HEK293 (cell line): Measurements from ENCODE around the gene ANGPTL2.
A peak's percentile ranks its signal among the peaks of the same experiment; 100 is the strongest.

Experiments
- CTCF ChIA-PET: fragments of 350-600 bp; formaldehyde crosslinking; extraction: SDS; loops from one replicate; lab custom pipeline; 2021; ENCODE audit warnings: antibody characterized with exemption; lab: Yijun Ruan, JAX
- POLR2A ChIA-PET: fragments of 300-600 bp; formaldehyde crosslinking; extraction: SDS; loops from one replicate; lab custom pipeline; 2020; ENCODE audit warnings: antibody characterized with exemption, inconsistent platforms; lab: Yijun Ruan, JAX
- H3K27ac ChIP-seq: fragments of 200-500 bp; sonication (Bioruptor generic); 2 replicates; pipeline ENCODE4 v1.5.1; 2014; ENCODE audit warnings: low read depth, low read length, control low read depth, inconsistent platforms; ENCODE audit errors: extremely low read depth
- H3K36me3 ChIP-seq, 2 experiments: fragments of 200-500 bp in 1 of 2; sonication (Bioruptor generic) in 1 of 2; 1 replicate in 1 of 2; 2 replicates in 1 of 2; pipeline ENCODE4 v1.5.1; 2014 to 2017; ENCODE audit warnings: inconsistent platforms in 2 of 2, low read length in 2 of 2; ENCODE audit not compliant: control insufficient read depth in 2 of 2, insufficient read depth in 1 of 2
- H3K4me1 ChIP-seq: fragments of 200-500 bp; sonication (Bioruptor generic); 2 replicates; pipeline ENCODE4 v1.5.1; 2014; ENCODE audit warnings: mild to moderate bottlenecking, low read length, inconsistent platforms; ENCODE audit not compliant: control insufficient read depth, insufficient read depth
- H3K4me3 ChIP-seq: 2 replicates; pipeline ENCODE4 v1.5.1; 2011; ENCODE audit warnings: low read depth, mild to moderate bottlenecking, control low read depth, low read length, moderate library complexity
- H3K9me3 ChIP-seq: fragments of 200-500 bp; sonication (Bioruptor generic); 2 replicates; pipeline ENCODE4 v1.5.1; 2014; ENCODE audit warnings: low read depth, low read length, inconsistent platforms; ENCODE audit not compliant: control insufficient read depth, insufficient read depth
- BCL11B ChIP-seq: fragments of 450-650 bp; formaldehyde crosslinking; IDR thresholded peaks from 2 replicates; pipeline ENCODE4 v1.5.1; 2016; ENCODE audit warnings: low read depth, missing biosample characterization, missing genetic modification characterization
- EGR2 ChIP-seq: fragments of 450-650 bp; formaldehyde crosslinking; IDR thresholded peaks from 2 replicates; pipeline ENCODE4 v1.5.1; 2016; ENCODE audit warnings: low read depth, missing biosample characterization, missing genetic modification characterization
- FEZF1 ChIP-seq: fragments of 450-650 bp; formaldehyde crosslinking; IDR thresholded peaks from 2 replicates; pipeline ENCODE4 v1.5.1; 2016; ENCODE audit warnings: missing biosample characterization, missing genetic modification characterization
- GLI2 ChIP-seq: fragments of 450-650 bp; formaldehyde crosslinking; IDR thresholded peaks from 2 replicates; pipeline ENCODE4; 2017; ENCODE audit warnings: missing biosample characterization, missing genetic modification characterization, low read depth, borderline replicate concordance
- GLIS1 ChIP-seq: fragments of 450-650 bp; formaldehyde crosslinking; IDR thresholded peaks from 2 replicates; pipeline ENCODE4 v1.5.1; 2016; ENCODE audit warnings: missing biosample characterization, missing genetic modification characterization
- RBAK ChIP-seq: fragments of 450-650 bp; formaldehyde crosslinking; IDR thresholded peaks from 2 replicates; pipeline ENCODE4 v1.5.1; 2016; ENCODE audit warnings: missing biosample characterization, missing genetic modification characterization
- REPIN1 ChIP-seq: fragments of 450-650 bp; formaldehyde crosslinking; IDR thresholded peaks from 2 replicates; pipeline ENCODE4 v1.5.1; 2017; ENCODE audit warnings: missing biosample characterization, missing genetic modification characterization, low read depth
- ZIC2 ChIP-seq: fragments of 450-650 bp; formaldehyde crosslinking; IDR thresholded peaks from 2 replicates; pipeline ENCODE4 v1.5.1; 2016; ENCODE audit warnings: missing biosample characterization, missing genetic modification characterization
- ZNF221 ChIP-seq: fragments of 450-650 bp; formaldehyde crosslinking; IDR thresholded peaks from 2 replicates; pipeline ENCODE4 v1.5.1; 2017; ENCODE audit warnings: missing biosample characterization, missing genetic modification characterization, borderline replicate concordance
- ZNF335 ChIP-seq: fragments of 450-650 bp; formaldehyde crosslinking; conservative IDR thresholded peaks from 2 replicates; pipeline ENCODE4 v1.5.1; 2016; ENCODE audit warnings: missing biosample characterization, missing genetic modification characterization
- ZNF341 ChIP-seq: fragments of 450-650 bp; formaldehyde crosslinking; IDR thresholded peaks from 2 replicates; pipeline ENCODE4; 2016; ENCODE audit warnings: low read depth, missing biosample characterization, missing genetic modification characterization
- ZNF394 ChIP-seq: fragments of 450-650 bp; formaldehyde crosslinking; IDR thresholded peaks from 2 replicates; pipeline ENCODE4 v1.5.1; 2016; ENCODE audit warnings: missing biosample characterization, missing genetic modification characterization, mild to moderate bottlenecking, moderate library complexity, borderline replicate concordance
- ZNF561 ChIP-seq: fragments of 450-650 bp; IDR thresholded peaks from 2 replicates; pipeline ENCODE4 v1.5.1; 2018; ENCODE audit warnings: missing biosample characterization, missing genetic modification characterization, borderline replicate concordance
- ZNF664 ChIP-seq: fragments of 450-650 bp; formaldehyde crosslinking; IDR thresholded peaks from 2 replicates; pipeline ENCODE4 v1.5.1; 2016; ENCODE audit warnings: missing biosample characterization, missing genetic modification characterization
- ZNF785 ChIP-seq: fragments of 450-650 bp; formaldehyde crosslinking; IDR thresholded peaks from 2 replicates; pipeline ENCODE4 v1.5.1; 2016; ENCODE audit warnings: missing biosample characterization, missing genetic modification characterization
- ZSCAN18 ChIP-seq: fragments of 450-650 bp; formaldehyde crosslinking; IDR thresholded peaks from 2 replicates; pipeline ENCODE4 v1.5.1; 2016; ENCODE audit warnings: missing biosample characterization, missing genetic modification characterization
- TF ChIP-seq, protein P1 (sequence below): fragments of 450-650 bp; formaldehyde crosslinking; IDR thresholded peaks from 2 replicates; pipeline ENCODE4 v1.5.1; 2017; ENCODE audit warnings: missing biosample characterization, missing genetic modification characterization
- TF ChIP-seq, protein P2 (sequence below): fragments of 450-650 bp; IDR thresholded peaks from 2 replicates; pipeline ENCODE4 v1.5.1; 2018; ENCODE audit warnings: missing biosample characterization, missing genetic modification characterization

Gene ANGPTL2

GRCh38 chr9:127162046-127162863 is 39.8 kb upstream of the ANGPTL2 start (continued):
- TF ChIP-seq ZNF341 (tag by site-specific recombination) (no peak), ZSCAN18 (no peak), ZNF221 (tag by site-specific recombination) (no peak), ZNF335 (tag by site-specific recombination) (no peak), ZNF394 (tag by site-specific recombination) (no peak), GLI2 (no peak), BCL11B (no peak)
- TF ChIP-seq, protein P1, sequence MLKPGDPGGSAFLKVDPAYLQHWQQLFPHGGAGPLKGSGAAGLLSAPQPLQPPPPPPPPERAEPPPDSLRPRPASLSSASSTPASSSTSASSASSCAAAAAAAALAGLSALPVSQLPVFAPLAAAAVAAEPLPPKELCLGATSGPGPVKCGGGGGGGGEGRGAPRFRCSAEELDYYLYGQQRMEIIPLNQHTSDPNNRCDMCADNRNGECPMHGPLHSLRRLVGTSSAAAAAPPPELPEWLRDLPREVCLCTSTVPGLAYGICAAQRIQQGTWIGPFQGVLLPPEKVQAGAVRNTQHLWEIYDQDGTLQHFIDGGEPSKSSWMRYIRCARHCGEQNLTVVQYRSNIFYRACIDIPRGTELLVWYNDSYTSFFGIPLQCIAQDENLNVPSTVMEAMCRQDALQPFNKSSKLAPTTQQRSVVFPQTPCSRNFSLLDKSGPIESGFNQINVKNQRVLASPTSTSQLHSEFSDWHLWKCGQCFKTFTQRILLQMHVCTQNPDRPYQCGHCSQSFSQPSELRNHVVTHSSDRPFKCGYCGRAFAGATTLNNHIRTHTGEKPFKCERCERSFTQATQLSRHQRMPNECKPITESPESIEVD (tag by site-specific recombination) = no peak

GRCh38 chr9:127161081-127161624 is 38.7 kb upstream of the ANGPTL2 start:
- POLR2A ChIA-PET = no interaction called here
- no peak overlapping the region for H3K27ac ChIP-seq

DNA sequence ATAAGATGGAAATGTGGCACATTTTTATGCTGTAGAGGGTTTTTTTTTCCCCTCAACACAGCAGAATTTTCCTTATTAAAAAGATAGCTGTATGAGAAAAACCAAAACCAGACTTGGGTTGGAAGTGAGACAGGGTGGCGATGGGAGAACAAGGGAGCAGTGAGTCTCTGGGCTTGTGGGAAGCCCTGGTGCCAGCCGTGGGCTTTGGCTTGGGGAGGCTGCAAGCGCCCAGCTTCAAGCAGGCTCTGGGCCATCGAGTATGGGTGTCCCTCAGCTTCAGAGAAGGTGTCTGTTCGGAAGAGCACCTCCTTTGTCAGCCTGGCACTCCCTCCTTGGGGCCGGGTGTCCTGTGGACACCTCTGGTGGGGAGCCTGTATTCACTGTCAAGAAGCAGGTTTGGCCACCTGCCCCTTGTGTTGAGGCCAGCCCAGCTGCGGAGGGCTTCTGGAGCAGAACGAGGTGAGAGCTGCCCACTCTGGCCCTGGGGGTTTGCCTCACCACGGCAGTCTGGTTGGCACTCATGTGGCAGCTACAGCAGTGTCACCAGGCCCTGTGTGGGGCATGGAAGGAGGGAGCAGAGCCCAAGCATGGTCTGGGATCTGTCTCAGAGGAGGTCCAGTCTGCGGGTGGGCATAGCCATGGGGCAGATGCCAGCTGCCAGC is 37.6 kb upstream of the ANGPTL2 start:
- Histone ChIP-seq H3K9me3 (no peaks in the 10 kb centered on the region), H3K4me3 (no peak overlapping the region), H3K36me3 (no peaks in the 10 kb centered on the region), H3K27ac (no peak overlapping the region), H3K4me1 (no peaks in the 10 kb centered on the region)
- POLR2A ChIA-PET = no interaction called here
- CTCF ChIA-PET = no interaction called here
- TF ChIP-seq ZIC2 (tag by site-specific recombination) (0 out of 2 replicates have a peak, but pooled peaks have one; percentile 7), GLIS1 (peak; percentile 29; the same call in 1 of the 2 replicates), ZNF561 (no peak)

More at GRCh38 chr9:127161081-127161624, 38.7 kb upstream of the ANGPTL2 start:
- Histone ChIP-seq H3K9me3 (no peaks in the 10 kb centered on the region), H3K4me3 (no peak overlapping the region), H3K36me3 (no peaks in the 10 kb centered on the region), H3K4me1 (no peaks in the 10 kb centered on the region)
- CTCF ChIA-PET = no interaction called here
- TF ChIP-seq FEZF1 (tag by site-specific recombination) (no peak), REPIN1 (tag by site-specific recombination) (no peak), EGR2 (tag by site-specific recombination) (no peak), ZNF785 (tag by site-specific recombination) (no peak)

DNA sequence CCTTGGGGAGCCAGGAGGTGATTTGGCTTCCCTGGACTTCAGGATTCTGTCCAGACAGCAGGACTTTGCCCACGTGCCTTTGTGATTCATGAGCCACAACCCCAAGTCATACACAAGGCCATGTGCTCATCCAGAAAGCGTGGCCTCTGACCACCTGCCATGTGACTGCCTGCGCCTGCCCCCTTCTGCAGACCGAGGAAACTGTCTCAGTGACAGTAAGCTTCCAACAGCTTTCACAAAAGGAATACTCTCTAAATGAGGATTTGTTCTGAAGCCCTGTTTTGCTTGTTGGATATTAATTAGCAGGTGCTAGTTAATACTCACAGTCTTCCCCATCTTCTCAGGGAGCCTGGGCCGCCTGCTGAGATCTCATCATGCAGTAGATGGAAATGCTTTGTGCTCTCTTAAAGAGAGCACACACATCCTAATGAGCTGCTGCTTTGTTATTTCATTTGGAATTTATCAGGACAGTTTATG is 36.9 kb upstream of the ANGPTL2 start:
- H3K4me1 ChIP-seq = no peaks in the 10 kb centered on the region
- H3K27ac ChIP-seq = no peak overlapping the region
- H3K36me3 ChIP-seq = no peaks in the 10 kb centered on the region
- TF ChIP-seq ZNF664 (tag by site-specific recombination) (no peak), ZIC2 (tag by site-specific recombination) (peak; percentile 68), ZNF394 (tag by site-specific recombination) (no peak), RBAK (no peak)
- TF ChIP-seq, protein P2, sequence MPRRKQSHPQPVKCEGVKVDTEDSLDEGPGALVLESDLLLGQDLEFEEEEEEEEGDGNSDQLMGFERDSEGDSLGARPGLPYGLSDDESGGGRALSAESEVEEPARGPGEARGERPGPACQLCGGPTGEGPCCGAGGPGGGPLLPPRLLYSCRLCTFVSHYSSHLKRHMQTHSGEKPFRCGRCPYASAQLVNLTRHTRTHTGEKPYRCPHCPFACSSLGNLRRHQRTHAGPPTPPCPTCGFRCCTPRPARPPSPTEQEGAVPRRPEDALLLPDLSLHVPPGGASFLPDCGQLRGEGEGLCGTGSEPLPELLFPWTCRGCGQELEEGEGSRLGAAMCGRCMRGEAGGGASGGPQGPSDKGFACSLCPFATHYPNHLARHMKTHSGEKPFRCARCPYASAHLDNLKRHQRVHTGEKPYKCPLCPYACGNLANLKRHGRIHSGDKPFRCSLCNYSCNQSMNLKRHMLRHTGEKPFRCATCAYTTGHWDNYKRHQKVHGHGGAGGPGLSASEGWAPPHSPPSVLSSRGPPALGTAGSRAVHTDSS (tag by site-specific recombination) = no peak
- TF ChIP-seq, all 188 proteins: peak for 1
- POLR2A ChIA-PET = no interaction called here
- CTCF ChIA-PET = interaction anchor here (1.1 kb wide), 1 partner anchor 14 kb away, joined by 4 read pairs; no protein-coding TSS in a partner anchor
- Histone ChIP-seq H3K4me3 (no peak overlapping the region), H3K9me3 (no peaks in the 10 kb centered on the region)
